NCI-H1048 (cell line): ENCODE data around the gene MEAK7.

Experiments
- DNase-seq: peaks from one replicate; lab custom pipeline; 2025; lab: John Stamatoyannopoulos, UW

MEAK7 gene

GRCh38 chr16:84465154-84465553, 39.3 kb downstream of the MEAK7 start:
- no peak for DNase-seq

GRCh38 chr16:84464116-84464515, 40.3 kb downstream of the MEAK7 start:
- DNase-seq: no peak

- no peak for DNase-seq
Observed at GRCh38 chr16:84463221-84463620, 41.2 kb downstream of the MEAK7 start.

- no peak for DNase-seq
Observed at GRCh38 chr16:84462296-84463210, 41.9 kb downstream of the MEAK7 start.

- DNase-seq: no peak
Observed at GRCh38 chr16:84461413-84462295, 42.8 kb downstream of the MEAK7 start.

GRCh38 chr16:84461029-84461412, 43.4 kb downstream of the MEAK7 start:
- DNase-seq: no peak

- no peak for DNase-seq
Observed at GRCh38 chr16:84460406-84461028, 43.9 kb downstream of the MEAK7 start.

- no peak for DNase-seq
Observed at GRCh38 chr16:84459941-84460405, 44.5 kb downstream of the MEAK7 start.

GRCh38 chr16:84459533-84459894, 44.9 kb downstream of the MEAK7 start:
- no peak for DNase-seq

GRCh38 chr16:84458606-84459532, 45.6 kb downstream of the MEAK7 start:
- no peak for DNase-seq

- no peak for DNase-seq
Observed at GRCh38 chr16:84455031-84455430, 49.4 kb downstream of the MEAK7 start.
